H9 (cell line): Measurements from ENCODE around the gene CDK14. TPM values are rescaled to one million over a fixed set of nuclear protein-coding genes. Genes with fewer than 3 reads are reported as not detected.

Experiments used
- DNase-seq: peaks from one replicate; pipeline ENCODE4 v3.0.0-alpha.2; 2017
- H2AFZ ChIP-seq: one replicate; pipeline ENCODE4 v1.6.1; 2013; ENCODE audit warnings: mild to moderate bottlenecking, low read length, control low read depth, moderate library complexity
- H2AK5ac ChIP-seq: 2 replicates; pipeline ENCODE4 v1.6.1; 2013; ENCODE audit warnings: low read length, control low read depth, mixed read lengths; ENCODE audit not compliant: insufficient read length
- H2BK120ac ChIP-seq: one replicate; pipeline ENCODE4 v1.6.1; 2013; ENCODE audit warnings: low read depth, mild to moderate bottlenecking, low read length, control low read depth, inconsistent platforms; ENCODE audit not compliant: poor library complexity, severe bottlenecking
- H2BK12ac ChIP-seq: 2 replicates; pipeline ENCODE4 v1.6.1; 2013; ENCODE audit warnings: low read length, control low read depth, mixed read lengths, low read depth; ENCODE audit not compliant: insufficient read length
- H2BK15ac ChIP-seq: 2 replicates; pipeline ENCODE4 v1.6.1; 2013; ENCODE audit warnings: low read depth, low read length, control low read depth
- H2BK20ac ChIP-seq: one replicate; pipeline ENCODE4 v1.6.1; 2013; ENCODE audit warnings: low read depth, mild to moderate bottlenecking, low read length, control low read depth, inconsistent platforms; ENCODE audit not compliant: poor library complexity, severe bottlenecking
- H2BK5ac ChIP-seq: 2 replicates; pipeline ENCODE4 v1.6.1; 2013; ENCODE audit warnings: low read length, control low read depth, mixed read lengths; ENCODE audit not compliant: insufficient read length
- H3K14ac ChIP-seq: 2 replicates; pipeline ENCODE4 v1.6.1; 2013; ENCODE audit warnings: low read length, control low read depth; ENCODE audit not compliant: insufficient read depth
- H3K18ac ChIP-seq: 2 replicates; pipeline ENCODE4 v1.6.1; 2013; ENCODE audit warnings: low read depth, mild to moderate bottlenecking, mixed read lengths, low read length, control low read depth; ENCODE audit not compliant: insufficient read length
- H3K23ac ChIP-seq: 2 replicates; pipeline ENCODE4 v1.6.1; 2013; ENCODE audit warnings: low read length, control low read depth, mixed read lengths, low read depth; ENCODE audit not compliant: insufficient read length
- H3K23me2 ChIP-seq: 2 replicates; pipeline ENCODE4 v1.6.1; 2013; ENCODE audit warnings: low read depth, mild to moderate bottlenecking, mixed read lengths, low read length, control low read depth; ENCODE audit not compliant: insufficient read length, poor library complexity, severe bottlenecking
- H3K27ac ChIP-seq: 2 replicates; pipeline ENCODE4 v1.5.1; 2013; ENCODE audit warnings: low read length, control low read depth, mixed read lengths, low read depth; ENCODE audit not compliant: insufficient read length
- H3K27me3 ChIP-seq: 2 replicates; pipeline ENCODE4 v1.6.1; 2013; ENCODE audit warnings: low read length, control low read depth, inconsistent platforms; ENCODE audit not compliant: insufficient read depth
- H3K4ac ChIP-seq: 2 replicates; pipeline ENCODE4 v1.6.1; 2013; ENCODE audit warnings: low read depth, mild to moderate bottlenecking, control low read depth, inconsistent platforms, low read length, moderate library complexity
- H3K4me1 ChIP-seq: 2 replicates; pipeline ENCODE4 v1.6.1; 2013; ENCODE audit warnings: low read length, control low read depth, inconsistent platforms; ENCODE audit not compliant: insufficient read depth
- H3K4me2 ChIP-seq: 2 replicates; pipeline ENCODE4 v1.6.1; 2013; ENCODE audit warnings: low read length, control low read depth, mixed read lengths; ENCODE audit not compliant: insufficient read length, insufficient read depth
- H3K56ac ChIP-seq: 2 replicates; pipeline ENCODE4 v1.6.1; 2013; ENCODE audit warnings: low read depth, mild to moderate bottlenecking, mixed read lengths, low read length, control low read depth; ENCODE audit not compliant: insufficient read length
- H3K79me1 ChIP-seq: 2 replicates; pipeline ENCODE4 v1.6.1; 2013; ENCODE audit warnings: low read depth, mild to moderate bottlenecking, moderate library complexity, low read length, control low read depth, inconsistent platforms; ENCODE audit not compliant: insufficient read depth, poor library complexity, severe bottlenecking
- H3K79me2 ChIP-seq: 2 replicates; pipeline ENCODE4 v1.6.1; 2013; ENCODE audit warnings: low read length, control low read depth, inconsistent platforms; ENCODE audit not compliant: insufficient read depth
- H3K9ac ChIP-seq: 2 replicates; pipeline ENCODE4 v1.6.1; 2013; ENCODE audit warnings: low read length, control low read depth, mixed read lengths; ENCODE audit not compliant: insufficient read length; ENCODE audit errors: extremely low read depth
- H3K9me3 ChIP-seq: one replicate; pipeline ENCODE4 v1.6.1; 2013; ENCODE audit warnings: low read depth, low read length, inconsistent platforms; ENCODE audit not compliant: control insufficient read depth
- H3T11ph ChIP-seq: one replicate; pipeline ENCODE4 v1.6.1; 2013; ENCODE audit warnings: mild to moderate bottlenecking, low read length, control low read depth, inconsistent platforms
- H4K20me1 ChIP-seq: one replicate; pipeline ENCODE4 v1.6.1; 2013; ENCODE audit not compliant: control insufficient read depth, insufficient read length, insufficient read depth
- H4K5ac ChIP-seq: 2 replicates; pipeline ENCODE4 v1.6.1; 2013; ENCODE audit warnings: low read depth, mild to moderate bottlenecking, mixed read lengths, low read length, control low read depth; ENCODE audit not compliant: insufficient read length
- H4K8ac ChIP-seq: replicated peaks from 2 replicates; pipeline ENCODE4 v1.6.1; 2013; ENCODE audit warnings: low read length, control low read depth, mixed read lengths, low read depth; ENCODE audit not compliant: insufficient read length
- H4K91ac ChIP-seq: 2 replicates; pipeline ENCODE4 v1.6.1; 2013; ENCODE audit warnings: low read depth, mild to moderate bottlenecking, moderate library complexity, mixed read lengths, low read length, control low read depth; ENCODE audit not compliant: insufficient read length
- H3K27ac Mint-ChIP-seq, 3 experiments: 2 replicates in 2 of 3; 3 replicates in 1 of 3; pipeline ENCODE4 v1.8.0; 2020 to 2021; ENCODE audit warnings: mixed read lengths in 3 of 3, mild to moderate bottlenecking in 1 of 3, moderate library complexity in 1 of 3
- H3K27me3 Mint-ChIP-seq: 2 replicates; pipeline ENCODE4 v1.8.0; 2021; ENCODE audit warnings: low read depth, mild to moderate bottlenecking, moderate library complexity, mixed read lengths
- H3K36me3 Mint-ChIP-seq, 3 experiments: 2 replicates in 2 of 3; 3 replicates in 1 of 3; pipeline ENCODE4 v1.8.0; 2020 to 2021; ENCODE audit warnings: low read depth in 3 of 3, mixed read lengths in 3 of 3; ENCODE audit not compliant: insufficient read depth in 1 of 3
- H3K4me1 Mint-ChIP-seq, 2 experiments: 2 replicates each; pipeline ENCODE4 v1.8.0; 2020; ENCODE audit warnings: mixed read lengths in 2 of 2
- H3K4me3 Mint-ChIP-seq, 2 experiments: 2 replicates in 1 of 2; 3 replicates in 1 of 2; pipeline ENCODE4 v1.8.0; 2020 to 2021; ENCODE audit warnings: mild to moderate bottlenecking in 2 of 2, mixed read lengths in 2 of 2, moderate library complexity in 1 of 2
- H3K9me3 Mint-ChIP-seq, 2 experiments: 2 replicates in 1 of 2; 3 replicates in 1 of 2; pipeline ENCODE4 v1.8.0; 2020; ENCODE audit warnings: mild to moderate bottlenecking in 2 of 2, mixed read lengths in 2 of 2, moderate library complexity in 1 of 2
- CTCF ChIP-seq: fragments of 200-600 bp; sonication (generic); conservative IDR thresholded peaks from 3 replicates; pipeline ENCODE4 v1.8.0; 2021; ENCODE audit warnings: antibody characterized with exemption, mild to moderate bottlenecking
- WGBS: extraction: QIAGEN DNeasy Blood & Tissue Kit; methylation state at CpG from one replicate; pipeline ENCODE4 v1.1.7; 2013; ENCODE audit warnings: missing lambda C conversion rate, low lambda C conversion rate, mixed read lengths; ENCODE audit not compliant: insufficient read length; ENCODE audit errors: extremely low coverage; 5-methylcytosine and 5-hydroxymethylcytosine counted together
- total RNA-seq: library from RNA; stranded (reverse); gene quantifications from 2 replicates; pipeline ENCODE4 v1.2.1, GENCODE V29; 2021

CDK14 gene
- total RNA-seq, 1 experiment from 2014 or later, result 23.9 TPM

- Histone ChIP-seq H3K23ac (no peak overlapping the region), H3K79me1 (no peaks in the 10 kb centered on the region), H2BK15ac (no peak overlapping the region), H2AFZ (no peak overlapping the region), H3K14ac (no peak overlapping the region), H3K4me2 (no peak overlapping the region), H4K8ac (no peak overlapping the region), H3K9ac (no peak overlapping the region), H4K20me1 (no peaks in the 10 kb centered on the region), H2BK5ac (no peak overlapping the region), H3K4ac (no peak overlapping the region), H2BK12ac (no peak overlapping the region), H4K5ac (no peak overlapping the region), H3K23me2 (no peaks in the 10 kb centered on the region), H4K91ac (no peak overlapping the region), H3K9me3 (no peaks in the 10 kb centered on the region), H3K56ac (no peak overlapping the region), H3K4me1 (no peaks in the 10 kb centered on the region; the same call in 1 of the 2 replicates), H3K27me3 (no peaks in the 10 kb centered on the region), H2BK20ac (no peak overlapping the region), H3K18ac (no peak overlapping the region), H2AK5ac (no peak overlapping the region), H2BK120ac (no peak overlapping the region), H3T11ph (no peak overlapping the region), H3K79me2 (no peaks in the 10 kb centered on the region), H3K27ac (no peak overlapping the region)
- H3K4me1 Mint-ChIP-seq, result peaks cover 6 to 13% of the 10 kb centered on the region in 2 experiments
- no peaks in the 10 kb centered on the region for H3K9me3 Mint-ChIP-seq
- H3K36me3 Mint-ChIP-seq, result no peaks in the 10 kb centered on the region
- WGBS, result no CpG with 5 or more reads among the region's 2 CpGs
- no peak overlapping the region for H3K4me3 Mint-ChIP-seq
- no peak overlapping the region for H3K27ac Mint-ChIP-seq
- no peak for TF ChIP-seq CTCF
- no peak for DNase-seq
- no peaks in the 10 kb centered on the region for H3K27me3 Mint-ChIP-seq
Measured at GRCh38 chr7:90686146-90686545, 90.0 kb downstream of the CDK14 start.
